K562 (cell line): ENCODE data around the gene SLC26A6. TPM values are rescaled to one million over a fixed set of nuclear protein-coding genes. Genes with fewer than 3 reads are reported as not detected.
A peak's percentile ranks its signal among the peaks of the same experiment; 100 is the strongest.

Experiments used
- ARID1B ChIP-seq: fragments of 450-650 bp; IDR thresholded peaks from 2 replicates; pipeline ENCODE4 v1.6.1; 2016; ENCODE audit warnings: antibody characterized with exemption, mild to moderate bottlenecking, inconsistent platforms
- BRD4 ChIP-seq: fragments of 200-600 bp; sonication (generic); IDR thresholded peaks from 2 replicates; pipeline ENCODE4 v1.6.1; 2017; ENCODE audit warnings: inconsistent platforms
- ETV1 ChIP-seq: fragments of 450-650 bp; conservative IDR thresholded peaks from 2 replicates; pipeline ENCODE4 v1.6.1; 2016; ENCODE audit warnings: missing genetic modification characterization, control low read depth, low read depth, missing compliant biosample characterization
- GATAD2B ChIP-seq: fragments of 450-650 bp; IDR thresholded peaks from 2 replicates; pipeline ENCODE4 v1.6.1; 2017; ENCODE audit warnings: mild to moderate bottlenecking, borderline replicate concordance
- HDAC1 ChIP-seq, 2 experiments: fragments of 450-650 bp; IDR thresholded peaks; 2 replicates each; pipeline ENCODE4 v1.6.1; 2016 to 2017; ENCODE audit warnings: inconsistent platforms in 1 of 2, mild to moderate bottlenecking in 1 of 2, moderate library complexity in 1 of 2
- HDAC8 ChIP-seq: fragments of 450-650 bp; IDR thresholded peaks from 2 replicates; pipeline ENCODE4 v1.6.1; 2016; ENCODE audit warnings: mild to moderate bottlenecking, missing genetic modification characterization, moderate library complexity, missing compliant biosample characterization
- MIER1 ChIP-seq: fragments of 450-650 bp; IDR thresholded peaks from 2 replicates; pipeline ENCODE4 v1.6.1; 2016; ENCODE audit warnings: antibody characterized with exemption, mild to moderate bottlenecking, low read depth
- NBN ChIP-seq: fragments of 450-650 bp; IDR thresholded peaks from 2 replicates; pipeline ENCODE4 v1.6.1; 2016; ENCODE audit warnings: low read depth, mild to moderate bottlenecking
- PTRF ChIP-seq: fragments of 450-650 bp; IDR thresholded peaks from 2 replicates; pipeline ENCODE4 v1.6.1; 2016; ENCODE audit warnings: mild to moderate bottlenecking, missing genetic modification characterization, missing compliant biosample characterization
- RBM15 ChIP-seq: fragments of 200-400 bp; formaldehyde crosslinking; IDR thresholded peaks from 2 replicates; pipeline ENCODE4 v1.6.1; 2018; ENCODE audit warnings: mild to moderate bottlenecking, low read length, moderate library complexity; ENCODE audit not compliant: insufficient read depth
- TBL1XR1 ChIP-seq, 2 experiments: IDR thresholded peaks; 2 replicates each; pipeline ENCODE4 v1.6.1; 2012; ENCODE audit warnings: improper control_type of control experiment in 2 of 2, low read length in 2 of 2, mild to moderate bottlenecking in 1 of 2
- TRIM28 ChIP-seq: fragments of 450-650 bp; IDR thresholded peaks from 2 replicates; pipeline ENCODE4 v1.6.1; 2017
- ZNF134 ChIP-seq: fragments of 250-450 bp; sonication (Bioruptor Pico); conservative IDR thresholded peaks from 2 replicates; pipeline ENCODE4 v1.4.0; 2020
- ZNF224 ChIP-seq: sonication (generic); formaldehyde crosslinking; IDR thresholded peaks from 2 replicates; pipeline ENCODE4 v1.8.0; 2022; ENCODE audit warnings: mild to moderate bottlenecking, missing genetic modification reagents
- ZNF282 ChIP-seq: sonication (generic); formaldehyde crosslinking; IDR thresholded peaks from 2 replicates; pipeline ENCODE4 v1.8.1; 2023; ENCODE audit warnings: missing genetic modification reagents
- polyA plus RNA-seq, 8 experiments: library from polyadenylated mRNA; depleted of rRNA in 4 of 8; stranded (reverse) in 5 of 8; unstranded in 3 of 8; fragments of >200 nt; fragmentation: Nextera tagmentation in 2 of 8; fragmentation: Illumina TruSeq in 1 of 8; extraction: Ambion mirVana in 2 of 8; extraction: Trizol in 1 of 8; gene quantifications; 2 replicates each; pipeline versions ENCODE4 v1.2.1 to v1.2.3, GENCODE V29; 2011 to 2014; ENCODE audit warnings: inconsistent platforms in 1 of 8, missing spikeins in 1 of 8
- total RNA-seq, 7 experiments: library from RNA; depleted of rRNA in 6 of 7; stranded (reverse); fragments of >200 nt in 6 of 7; fragmentation: Illumina TruSeq in 2 of 7; extraction: Trizol in 2 of 7; gene quantifications; 2 replicates each; pipeline versions ENCODE4 v1.2.1 to v1.2.3, GENCODE V29; 2011 to 2021; ENCODE audit warnings: low replicate concordance in 1 of 7
- TF ChIP-seq, protein P1 (sequence below): fragments of 250-450 bp; sonication (Bioruptor Pico); IDR thresholded peaks from 2 replicates; pipeline ENCODE4 v1.8.0; 2022; ENCODE audit warnings: moderate library complexity, mild to moderate bottlenecking, inconsistent platforms
- TF ChIP-seq, protein P2 (sequence below): fragments of 250-450 bp; sonication (Bioruptor Pico); IDR thresholded peaks from 2 replicates; pipeline ENCODE4 v1.5.0; 2021
- TF ChIP-seq, protein P3 (sequence below): sonication (generic); formaldehyde crosslinking; IDR thresholded peaks from 2 replicates; pipeline ENCODE4 v1.8.1; 2023; ENCODE audit warnings: missing genetic modification reagents, mild to moderate bottlenecking, borderline replicate concordance
- TF ChIP-seq, protein P4 (sequence below): fragments of 250-450 bp; sonication (Bioruptor Pico); IDR thresholded peaks from 2 replicates; pipeline ENCODE4 v1.8.0; 2021; ENCODE audit warnings: borderline replicate concordance, mild to moderate bottlenecking, moderate library complexity; ENCODE audit not compliant: poor library complexity, severe bottlenecking

The SLC26A6 gene
- total and polyA plus RNA-seq, 9 of the 15 experiments (the other 6 are each of a cell fraction or from before 2014, with no cell fraction given) = 2.1 to 27.2 (median 14.8) TPM

DNA sequence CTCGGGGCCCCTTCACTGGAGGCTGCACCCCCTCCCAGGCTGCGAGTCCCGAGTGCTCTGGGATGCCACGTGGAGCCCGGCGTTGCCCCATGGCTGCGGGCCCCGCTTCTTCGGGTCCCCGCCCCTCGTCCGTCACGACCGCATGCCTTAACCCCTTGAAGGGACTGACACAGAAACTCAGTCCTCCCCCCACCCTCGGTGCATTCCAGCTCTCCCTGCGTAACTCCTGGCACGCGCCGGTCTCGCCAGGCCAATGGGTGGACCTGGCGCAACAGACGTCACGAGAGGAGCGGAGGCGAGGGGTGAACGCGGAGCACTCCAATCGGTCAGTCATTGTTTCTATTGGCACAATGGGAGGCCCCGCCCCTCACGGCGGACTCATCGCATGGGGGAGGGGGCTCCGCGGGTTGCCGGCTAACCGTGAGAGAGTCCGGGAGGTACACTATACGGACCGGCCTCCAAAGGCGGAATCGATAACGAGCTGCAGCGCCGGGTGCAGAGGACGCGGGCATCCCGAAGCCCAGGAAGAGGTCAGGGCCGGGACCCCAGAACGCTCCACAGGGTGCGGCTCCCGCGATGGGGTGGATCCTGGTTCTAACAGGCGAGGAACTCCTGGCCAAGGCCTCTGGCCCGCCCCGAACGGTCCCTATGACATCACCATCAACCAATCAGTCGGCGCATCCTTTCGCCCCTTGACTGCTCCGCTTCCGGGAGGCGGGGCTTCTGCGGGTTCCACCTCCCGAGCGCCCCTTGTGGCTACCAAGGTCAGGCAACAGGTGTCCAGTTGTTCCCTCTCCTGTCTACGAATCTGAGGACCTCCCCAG lies 28.4 kb upstream of the SLC26A6 start (continued):
- TF ChIP-seq ARID1B (peak; percentile 5; the same call in 1 of the 2 replicates), ZNF282 (CRISPR knock-in tag) (no peak), ZNF224 (no peak; the same call in 1 of the 2 replicates), RBM15 (no peak), HDAC8 (tag) (no peak), HDAC1 (IDR thresholded peaks at IDR 0.05) (peak in 1 of 2 experiments; percentile 70; a peak in 1 of 4 replicates), ZNF134 (no peak), NBN (no peak), MIER1 (no peak), TRIM28 (no peak), BRD4 (no peak), TBL1XR1 (IDR thresholded peaks at IDR 0.05; ENCODE audit: low read length in 2 of 2) (no peak), GATAD2B (no peak), ETV1 (tag) (peak; percentile 65; the same call in 1 of the 2 replicates), PTRF (tag) (no peak)
- TF ChIP-seq, protein P1, sequence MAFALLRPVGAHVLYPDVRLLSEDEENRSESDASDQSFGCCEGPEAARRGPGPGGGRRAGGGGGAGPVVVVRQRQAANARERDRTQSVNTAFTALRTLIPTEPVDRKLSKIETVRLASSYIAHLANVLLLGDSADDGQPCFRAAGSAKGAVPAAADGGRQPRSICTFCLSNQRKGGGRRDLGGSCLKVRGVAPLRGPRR (CRISPR knock-in tag) = no peak
- TF ChIP-seq, protein P2, sequence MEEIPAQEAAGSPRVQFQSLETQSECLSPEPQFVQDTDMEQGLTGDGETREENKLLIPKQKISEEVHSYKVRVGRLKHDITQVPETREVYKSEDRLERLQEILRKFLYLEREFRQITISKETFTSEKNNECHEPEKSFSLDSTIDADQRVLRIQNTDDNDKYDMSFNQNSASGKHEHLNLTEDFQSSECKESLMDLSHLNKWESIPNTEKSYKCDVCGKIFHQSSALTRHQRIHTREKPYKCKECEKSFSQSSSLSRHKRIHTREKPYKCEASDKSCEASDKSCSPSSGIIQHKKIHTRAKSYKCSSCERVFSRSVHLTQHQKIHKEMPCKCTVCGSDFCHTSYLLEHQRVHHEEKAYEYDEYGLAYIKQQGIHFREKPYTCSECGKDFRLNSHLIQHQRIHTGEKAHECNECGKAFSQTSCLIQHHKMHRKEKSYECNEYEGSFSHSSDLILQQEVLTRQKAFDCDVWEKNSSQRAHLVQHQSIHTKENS (CRISPR knock-in tag) = no peak
- TF ChIP-seq, protein P3, sequence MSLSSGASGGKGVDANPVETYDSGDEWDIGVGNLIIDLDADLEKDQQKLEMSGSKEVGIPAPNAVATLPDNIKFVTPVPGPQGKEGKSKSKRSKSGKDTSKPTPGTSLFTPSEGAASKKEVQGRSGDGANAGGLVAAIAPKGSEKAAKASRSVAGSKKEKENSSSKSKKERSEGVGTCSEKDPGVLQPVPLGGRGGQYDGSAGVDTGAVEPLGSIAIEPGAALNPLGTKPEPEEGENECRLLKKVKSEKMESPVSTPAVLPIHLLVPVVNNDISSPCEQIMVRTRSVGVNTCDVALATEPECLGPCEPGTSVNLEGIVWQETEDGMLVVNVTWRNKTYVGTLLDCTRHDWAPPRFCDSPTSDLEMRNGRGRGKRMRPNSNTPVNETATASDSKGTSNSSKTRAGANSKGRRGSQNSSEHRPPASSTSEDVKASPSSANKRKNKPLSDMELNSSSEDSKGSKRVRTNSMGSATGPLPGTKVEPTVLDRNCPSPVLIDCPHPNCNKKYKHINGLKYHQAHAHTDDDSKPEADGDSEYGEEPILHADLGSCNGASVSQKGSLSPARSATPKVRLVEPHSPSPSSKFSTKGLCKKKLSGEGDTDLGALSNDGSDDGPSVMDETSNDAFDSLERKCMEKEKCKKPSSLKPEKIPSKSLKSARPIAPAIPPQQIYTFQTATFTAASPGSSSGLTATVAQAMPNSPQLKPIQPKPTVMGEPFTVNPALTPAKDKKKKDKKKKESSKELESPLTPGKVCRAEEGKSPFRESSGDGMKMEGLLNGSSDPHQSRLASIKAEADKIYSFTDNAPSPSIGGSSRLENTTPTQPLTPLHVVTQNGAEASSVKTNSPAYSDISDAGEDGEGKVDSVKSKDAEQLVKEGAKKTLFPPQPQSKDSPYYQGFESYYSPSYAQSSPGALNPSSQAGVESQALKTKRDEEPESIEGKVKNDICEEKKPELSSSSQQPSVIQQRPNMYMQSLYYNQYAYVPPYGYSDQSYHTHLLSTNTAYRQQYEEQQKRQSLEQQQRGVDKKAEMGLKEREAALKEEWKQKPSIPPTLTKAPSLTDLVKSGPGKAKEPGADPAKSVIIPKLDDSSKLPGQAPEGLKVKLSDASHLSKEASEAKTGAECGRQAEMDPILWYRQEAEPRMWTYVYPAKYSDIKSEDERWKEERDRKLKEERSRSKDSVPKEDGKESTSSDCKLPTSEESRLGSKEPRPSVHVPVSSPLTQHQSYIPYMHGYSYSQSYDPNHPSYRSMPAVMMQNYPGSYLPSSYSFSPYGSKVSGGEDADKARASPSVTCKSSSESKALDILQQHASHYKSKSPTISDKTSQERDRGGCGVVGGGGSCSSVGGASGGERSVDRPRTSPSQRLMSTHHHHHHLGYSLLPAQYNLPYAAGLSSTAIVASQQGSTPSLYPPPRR (CRISPR knock-in tag) = no peak
- TF ChIP-seq, protein P4, sequence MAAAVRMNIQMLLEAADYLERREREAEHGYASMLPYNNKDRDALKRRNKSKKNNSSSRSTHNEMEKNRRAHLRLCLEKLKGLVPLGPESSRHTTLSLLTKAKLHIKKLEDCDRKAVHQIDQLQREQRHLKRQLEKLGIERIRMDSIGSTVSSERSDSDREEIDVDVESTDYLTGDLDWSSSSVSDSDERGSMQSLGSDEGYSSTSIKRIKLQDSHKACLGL (CRISPR knock-in tag) = no peak
